CD4-positive, alpha-beta T cell treated with Interleukin-6 at 100 ng/mL for 8 hours (primary cell): Measurements from ENCODE around the gene UTS2.

Experiments used
- DNase-seq: peaks from one replicate; pipeline ENCODE4 v3.0.0-alpha.2; 2020; ENCODE audit warnings: mixed read lengths, low spot score

The UTS2 gene

DNA sequence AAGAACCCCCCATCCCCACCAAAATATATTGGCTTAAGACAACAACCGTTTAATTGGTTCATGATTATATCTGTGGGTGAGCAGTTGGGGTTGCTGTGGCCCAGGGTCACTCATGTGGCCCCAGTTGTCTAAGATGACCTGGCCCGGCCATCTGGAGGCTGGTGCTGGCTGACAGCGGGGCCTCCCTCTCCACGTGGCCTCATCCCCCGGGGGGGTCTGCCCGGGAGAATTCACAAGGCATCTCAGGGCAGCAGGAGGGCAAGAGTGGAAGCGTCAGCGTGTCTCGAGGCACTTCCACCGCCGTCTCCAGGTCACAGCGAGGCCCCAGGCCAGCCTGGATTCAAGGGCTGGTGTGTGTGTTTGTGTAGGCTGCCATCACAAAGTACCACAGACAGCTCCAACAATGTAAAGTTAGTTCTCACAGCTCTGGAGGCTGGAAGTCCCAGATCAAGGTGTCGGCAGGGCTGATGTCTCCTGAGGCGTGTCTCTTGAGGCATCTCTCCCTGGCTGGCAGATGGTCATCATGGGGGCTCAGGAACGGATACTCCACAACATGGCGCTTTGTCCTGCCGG, 11.0 kb upstream of the UTS2 start:
- no peak for DNase-seq

- DNase-seq: no peak
Observed at GRCh38 chr1:7862211-7863060, 9.6 kb upstream of the UTS2 start.

- no peak for DNase-seq
Observed at GRCh38 chr1:7861452-7861851, 8.6 kb upstream of the UTS2 start.

DNA sequence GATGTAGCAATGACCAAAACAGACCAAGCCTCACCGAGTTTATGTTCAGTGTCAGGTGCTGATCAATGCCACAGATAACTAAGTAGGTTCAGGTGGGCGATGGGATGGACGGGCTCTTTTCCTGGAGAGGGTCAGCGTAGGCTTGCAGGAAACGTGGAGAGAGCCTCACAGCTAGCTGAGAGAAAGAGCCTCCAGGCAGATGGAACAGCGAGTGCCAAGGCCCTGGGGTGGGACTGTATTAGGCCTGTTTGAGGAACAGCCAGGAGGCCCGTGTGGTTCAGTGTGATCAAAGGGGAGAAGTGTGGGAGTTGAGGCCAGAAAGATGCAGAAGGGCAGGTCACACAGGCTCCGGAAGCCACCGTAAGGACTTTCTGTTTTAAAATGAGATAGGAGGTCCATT, 7.3 kb upstream of the UTS2 start:
- DNase-seq: no peak

GRCh38 chr1:7859406-7859805, 6.5 kb upstream of the UTS2 start:
- DNase-seq: no peak

- DNase-seq: no peak
Observed at GRCh38 chr1:7857985-7858384, 5.1 kb upstream of the UTS2 start.

DNA sequence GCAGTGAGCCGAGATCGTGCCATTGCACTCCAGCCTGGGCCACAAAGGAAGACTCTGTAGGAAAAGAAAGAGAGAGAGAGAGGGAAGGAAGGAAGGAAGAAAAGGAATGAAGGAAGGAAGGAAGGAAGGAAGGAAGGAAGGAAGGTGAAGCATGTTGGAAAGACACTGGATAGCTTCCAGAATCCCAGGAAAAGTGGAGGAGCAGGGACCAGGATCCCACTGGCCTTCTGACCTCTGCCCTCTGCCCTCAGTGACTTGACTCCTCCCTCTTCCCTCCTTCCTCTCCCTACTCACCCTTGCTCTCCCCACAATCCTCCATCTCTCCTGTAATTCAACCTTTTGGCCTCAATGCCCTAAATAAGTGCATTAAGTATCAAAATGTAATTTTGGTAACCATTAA, 4.1 kb upstream of the UTS2 start:
- DNase-seq: no peak

DNA sequence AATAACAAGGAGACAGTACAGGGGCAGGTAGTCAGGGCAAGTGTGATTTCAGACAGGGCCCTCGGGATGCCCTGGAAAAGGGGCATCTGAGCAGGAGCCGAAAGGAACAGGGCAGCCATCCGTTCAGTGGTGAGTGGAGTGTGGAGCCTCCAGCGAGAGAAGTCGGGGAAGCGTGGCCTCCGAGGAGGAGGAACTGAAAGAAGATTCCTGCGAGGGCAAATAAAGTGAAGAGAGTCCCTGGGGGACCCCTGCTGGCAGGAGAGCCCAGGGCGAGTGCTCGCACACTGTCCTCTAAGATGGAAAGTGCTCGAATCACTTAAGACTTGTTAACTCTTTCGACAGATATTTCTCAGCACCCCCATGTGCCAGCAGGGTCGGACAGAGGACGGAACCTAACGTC, 3.5 kb upstream of the UTS2 start:
- no peak for DNase-seq

DNA sequence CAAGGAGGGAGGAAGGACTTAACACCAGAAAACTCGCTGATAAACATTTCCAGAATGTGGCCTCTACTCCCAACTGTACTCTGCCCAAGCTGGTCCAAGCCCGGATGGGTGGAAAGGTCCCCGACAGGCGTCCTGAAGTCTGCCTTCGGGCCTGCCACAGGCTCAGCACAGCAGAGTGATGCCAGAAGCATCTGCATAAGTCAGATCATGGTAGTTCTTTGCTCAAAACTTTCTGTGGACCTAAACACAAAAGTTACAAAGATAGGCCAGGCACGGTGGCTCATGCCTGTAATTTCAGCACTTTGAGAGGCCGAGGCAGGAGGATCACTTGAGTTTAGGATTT, 790 bp upstream of the UTS2 start:
- no peak for DNase-seq

DNA sequence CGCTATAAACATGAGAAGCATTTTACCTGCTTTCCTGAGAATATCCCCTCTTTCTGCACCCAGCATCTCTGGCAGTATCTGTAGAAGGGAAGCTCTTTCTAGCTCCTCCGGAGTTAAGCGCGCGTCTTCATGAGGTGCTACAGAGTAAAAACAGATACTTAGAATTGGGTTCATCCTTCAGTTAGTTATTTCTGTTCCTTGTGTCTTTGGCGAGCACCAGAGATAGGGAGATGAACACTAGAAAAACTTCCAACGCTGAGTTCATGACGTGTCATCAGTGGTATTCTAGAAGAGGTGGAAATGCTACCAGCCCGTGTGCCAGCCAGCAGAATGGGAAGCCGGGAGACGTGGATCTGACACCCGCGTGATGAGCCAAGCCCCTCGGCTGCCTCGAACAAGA, 2.1 kb downstream of the UTS2 start:
- no peak for DNase-seq

GRCh38 chr1:7847599-7847998, 5.3 kb downstream of the UTS2 start:
- no peak for DNase-seq

DNA sequence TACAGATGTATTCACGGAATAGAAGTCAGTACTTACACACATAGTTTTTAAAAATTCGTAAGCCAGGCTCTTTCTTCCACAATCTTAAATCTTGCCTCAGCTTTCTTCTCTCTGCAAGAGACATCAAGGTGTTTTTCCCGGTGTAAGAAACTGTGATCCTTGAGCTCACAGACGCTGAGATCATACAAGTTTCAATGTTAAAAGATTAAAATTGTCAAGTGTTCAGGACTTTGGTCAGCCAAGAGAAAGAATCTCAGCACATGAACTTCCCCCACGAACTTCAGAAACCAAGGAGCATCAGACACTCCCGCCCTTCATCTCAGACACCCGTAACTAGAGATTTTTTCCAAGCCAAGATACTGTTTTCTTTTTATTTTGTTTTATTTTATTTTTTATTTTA, 6.2 kb downstream of the UTS2 start:
- DNase-seq: no peak

- DNase-seq: no peak
Observed at GRCh38 chr1:7845761-7846160, 7.1 kb downstream of the UTS2 start.

DNA sequence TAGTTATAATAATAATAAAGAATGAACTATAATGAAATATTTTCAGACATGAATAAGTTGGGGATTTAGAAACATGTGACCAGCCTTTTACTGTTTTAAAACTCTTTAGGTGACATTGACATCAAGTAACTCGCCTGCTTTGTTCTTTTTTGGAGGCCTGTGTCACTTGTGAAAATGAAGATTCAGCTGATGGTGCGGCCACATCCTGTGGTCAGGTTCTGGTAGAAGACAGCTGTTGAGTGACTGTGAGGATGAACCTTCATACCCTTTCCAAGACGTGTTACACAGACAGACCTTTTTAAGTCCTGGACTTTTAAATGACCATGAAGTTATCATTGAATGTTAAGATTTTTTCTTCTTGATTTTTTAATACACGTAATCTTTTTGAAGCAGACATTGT, 10.3 kb downstream of the UTS2 start:
- no peak for DNase-seq

GRCh38 chr1:7839526-7839925, 13.3 kb downstream of the UTS2 start:
- no peak for DNase-seq

DNA sequence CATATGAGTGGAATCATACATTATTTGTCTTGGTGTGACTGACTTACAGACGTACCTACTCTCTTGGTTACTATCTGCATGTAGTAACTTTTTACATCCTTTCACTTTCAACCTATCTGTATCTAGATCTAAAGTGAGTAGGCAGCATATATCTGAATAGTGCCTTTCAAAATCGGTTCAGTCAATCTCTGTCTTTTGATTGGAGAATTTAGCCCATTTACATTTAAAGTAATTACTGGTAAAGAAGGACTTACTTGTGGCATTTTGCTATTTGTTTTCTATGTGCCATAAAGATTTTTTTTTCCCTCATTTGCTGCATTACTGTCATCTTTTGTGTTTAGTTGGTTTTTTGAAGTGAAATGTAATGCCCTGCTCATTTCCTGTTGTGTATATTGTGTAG, 14.2 kb downstream of the UTS2 start:
- no peak for DNase-seq

DNA sequence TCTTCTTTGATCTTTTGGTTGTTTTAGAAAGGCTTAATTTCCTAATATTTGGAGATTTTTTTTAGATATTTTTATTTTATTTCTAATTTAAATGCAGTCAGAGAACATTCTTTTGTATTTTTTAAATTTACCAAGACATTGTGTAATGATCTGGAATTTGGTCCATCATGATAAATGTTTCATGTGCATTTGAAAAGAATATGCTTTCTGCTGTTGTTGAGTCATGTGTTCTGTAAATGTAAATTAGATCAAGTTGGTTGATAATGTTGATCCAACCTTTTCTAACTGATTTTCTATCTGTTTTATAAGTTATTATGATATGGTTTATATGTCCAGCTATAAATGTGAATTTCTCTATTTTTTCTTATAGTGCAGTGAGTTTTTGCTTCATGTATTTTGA, 19.8 kb downstream of the UTS2 start:
- no peak for DNase-seq

- DNase-seq: no peak
Observed at GRCh38 chr1:7831458-7831857, 21.4 kb downstream of the UTS2 start.

- peak; percentile 2 for DNase-seq
Observed at GRCh38 chr1:7827126-7827955, 25.5 kb downstream of the UTS2 start.

- DNase-seq: no peak
Observed at GRCh38 chr1:7826363-7826762, 26.5 kb downstream of the UTS2 start.

- no peak for DNase-seq
Observed at GRCh38 chr1:7824701-7825100, 28.2 kb downstream of the UTS2 start.

GRCh38 chr1:7821282-7821681, 31.6 kb downstream of the UTS2 start:
- no peak for DNase-seq

GRCh38 chr1:7813677-7814373, 39.0 kb downstream of the UTS2 start:
- no peak for DNase-seq
